HepG2 (cell line): Measurements from ENCODE around the gene HSPB6. TPM values are rescaled to one million over a fixed set of nuclear protein-coding genes. Genes with fewer than 3 reads are reported as not detected.
A peak's percentile ranks its signal among the peaks of the same experiment; 100 is the strongest.

Source experiments
- ATF4 ChIP-seq, 2 experiments: fragments of 450-650 bp in 1 of 2; sonication (generic) in 1 of 2; formaldehyde crosslinking; IDR thresholded peaks; 2 replicates each; pipeline versions ENCODE4 v1.5.0 to v1.8.0; 2020 to 2022; ENCODE audit warnings: mild to moderate bottlenecking in 1 of 2, missing genetic modification reagents in 1 of 2
- CREB1 ChIP-seq, 2 experiments: fragments of 450-650 bp in 1 of 2; IDR thresholded peaks; 2 replicates each; pipeline ENCODE4 v1.6.1; 2016 to 2017; ENCODE audit warnings: control low read depth in 1 of 2, mild to moderate bottlenecking in 1 of 2, missing compliant biosample characterization in 1 of 2, missing genetic modification characterization in 1 of 2
- CREBL2 ChIP-seq: sonication (generic); formaldehyde crosslinking; IDR thresholded peaks from 2 replicates; pipeline ENCODE4 v1.8.1; 2023; ENCODE audit warnings: missing genetic modification reagents, mild to moderate bottlenecking, borderline replicate concordance
- DPF2 ChIP-seq: sonication (generic); formaldehyde crosslinking; IDR thresholded peaks from 2 replicates; pipeline ENCODE4 v1.4.0; 2020; ENCODE audit warnings: mild to moderate bottlenecking, low read depth, missing genetic modification reagents, borderline replicate concordance
- FOXK2 ChIP-seq: fragments of 450-650 bp; IDR thresholded peaks from 2 replicates; pipeline ENCODE4 v1.6.1; 2016
- MED13 ChIP-seq: sonication (generic); formaldehyde crosslinking; IDR thresholded peaks from 2 replicates; pipeline ENCODE4 v1.5.0; 2020; ENCODE audit warnings: missing genetic modification reagents
- SRSF1 ChIP-seq: fragments of 200-400 bp; formaldehyde crosslinking; optimal IDR thresholded peaks from 2 replicates; pipeline ENCODE3; 2017; ENCODE audit warnings: mild to moderate bottlenecking, low read depth, low read length, moderate library complexity
- TOPORS ChIP-seq: sonication (generic); formaldehyde crosslinking; IDR thresholded peaks from 2 replicates; pipeline ENCODE4 v1.8.0; 2023; ENCODE audit warnings: mild to moderate bottlenecking, missing genetic modification reagents
- ZBTB2 ChIP-seq: sonication (generic); formaldehyde crosslinking; IDR thresholded peaks from 2 replicates; pipeline ENCODE4 v1.8.0; 2022; ENCODE audit warnings: low read depth, missing genetic modification reagents
- ZIK1 ChIP-seq: sonication (generic); formaldehyde crosslinking; IDR thresholded peaks from 2 replicates; pipeline ENCODE4 v1.5.0; 2020; ENCODE audit warnings: mild to moderate bottlenecking, low read depth, missing genetic modification reagents, borderline replicate concordance
- ZNF672 ChIP-seq: sonication (generic); formaldehyde crosslinking; IDR thresholded peaks from 2 replicates; pipeline ENCODE4 v1.8.1; 2022; ENCODE audit warnings: missing genetic modification reagents
- ZNF766 ChIP-seq: sonication (generic); formaldehyde crosslinking; IDR thresholded peaks from 2 replicates; pipeline ENCODE4 v1.5.0; 2020; ENCODE audit warnings: missing genetic modification reagents, borderline replicate concordance
- ZNF776 ChIP-seq: sonication (generic); formaldehyde crosslinking; IDR thresholded peaks from 2 replicates; pipeline ENCODE4 v1.4.0; 2020; ENCODE audit warnings: mild to moderate bottlenecking, missing genetic modification reagents
- polyA plus RNA-seq, 8 experiments: library from polyadenylated mRNA; depleted of rRNA in 3 of 8; stranded (reverse) in 7 of 8; unstranded in 1 of 8; fragments of >200 nt; fragmentation: Illumina TruSeq in 4 of 8; extraction: Trizol in 4 of 8; gene quantifications; 2 replicates each; pipeline versions ENCODE4 v1.2.1 to v1.2.3, GENCODE V29; 2011 to 2016; ENCODE audit warnings: low read depth in 4 of 8, missing spikeins in 1 of 8, mixed read lengths in 1 of 8; ENCODE audit not compliant: insufficient read depth in 1 of 8
- total RNA-seq, 5 experiments: library from RNA; depleted of rRNA; stranded (reverse); fragments of >200 nt; fragmentation: Illumina TruSeq; extraction: Trizol; gene quantifications; 2 replicates each; pipeline ENCODE4 v1.2.3, GENCODE V29; 2016; ENCODE audit warnings: low read depth in 1 of 5
- TF ChIP-seq, protein P1 (sequence below): sonication (generic); formaldehyde crosslinking; IDR thresholded peaks from 2 replicates; pipeline ENCODE4 v1.8.1; 2023; ENCODE audit warnings: missing genetic modification reagents, inconsistent platforms, borderline replicate concordance
- TF ChIP-seq, protein P2 (sequence below): sonication (generic); formaldehyde crosslinking; IDR thresholded peaks from 2 replicates; pipeline ENCODE4 v1.9.0; 2021; ENCODE audit warnings: missing genetic modification reagents, borderline replicate concordance
- TF ChIP-seq, protein P3 (sequence below): sonication (generic); formaldehyde crosslinking; IDR thresholded peaks from 2 replicates; pipeline ENCODE4 v1.4.0; 2020; ENCODE audit warnings: missing genetic modification reagents
- TF ChIP-seq, protein P4 (sequence below): sonication (generic); formaldehyde crosslinking; IDR thresholded peaks from 2 replicates; pipeline ENCODE4 v1.8.1; 2023; ENCODE audit warnings: mild to moderate bottlenecking, inconsistent platforms, moderate library complexity, missing genetic modification reagents, borderline replicate concordance

HSPB6 gene
- total and polyA plus RNA-seq, 2 of the 13 experiments (the other 11 are each of a cell fraction or from before 2014, with no cell fraction given): 0.18 TPM; not detected in 1

- TF ChIP-seq, protein P1, sequence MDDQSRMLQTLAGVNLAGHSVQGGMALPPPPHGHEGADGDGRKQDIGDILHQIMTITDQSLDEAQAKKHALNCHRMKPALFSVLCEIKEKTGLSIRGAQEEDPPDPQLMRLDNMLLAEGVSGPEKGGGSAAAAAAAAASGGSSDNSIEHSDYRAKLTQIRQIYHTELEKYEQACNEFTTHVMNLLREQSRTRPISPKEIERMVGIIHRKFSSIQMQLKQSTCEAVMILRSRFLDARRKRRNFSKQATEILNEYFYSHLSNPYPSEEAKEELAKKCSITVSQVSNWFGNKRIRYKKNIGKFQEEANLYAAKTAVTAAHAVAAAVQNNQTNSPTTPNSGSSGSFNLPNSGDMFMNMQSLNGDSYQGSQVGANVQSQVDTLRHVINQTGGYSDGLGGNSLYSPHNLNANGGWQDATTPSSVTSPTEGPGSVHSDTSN: no peak
- TF ChIP-seq CREBL2 (CRISPR knock-in tag) (no peak), ZBTB2 (CRISPR knock-in tag) (no peak), DPF2 (CRISPR knock-in tag) (no peak), FOXK2 (no peak), TOPORS (no peak), CREB1 (IDR thresholded peaks at IDR 0.05) (peak; percentile 66), CREB1 (CRISPR knock-in tag; IDR thresholded peaks at IDR 0.05) (no peak), ZIK1 (CRISPR knock-in tag) (no peak), ATF4 (CRISPR knock-in tag; IDR thresholded peaks at IDR 0.05) (no peak), ZNF776 (no peak; the same call in 1 of the 2 replicates), SRSF1 (no peak), ZNF672 (no peak), ZNF766 (no peak), MED13 (CRISPR knock-in tag) (no peak)
- TF ChIP-seq, protein P2, sequence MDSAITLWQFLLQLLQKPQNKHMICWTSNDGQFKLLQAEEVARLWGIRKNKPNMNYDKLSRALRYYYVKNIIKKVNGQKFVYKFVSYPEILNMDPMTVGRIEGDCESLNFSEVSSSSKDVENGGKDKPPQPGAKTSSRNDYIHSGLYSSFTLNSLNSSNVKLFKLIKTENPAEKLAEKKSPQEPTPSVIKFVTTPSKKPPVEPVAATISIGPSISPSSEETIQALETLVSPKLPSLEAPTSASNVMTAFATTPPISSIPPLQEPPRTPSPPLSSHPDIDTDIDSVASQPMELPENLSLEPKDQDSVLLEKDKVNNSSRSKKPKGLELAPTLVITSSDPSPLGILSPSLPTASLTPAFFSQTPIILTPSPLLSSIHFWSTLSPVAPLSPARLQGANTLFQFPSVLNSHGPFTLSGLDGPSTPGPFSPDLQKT (CRISPR knock-in tag): no peak
- TF ChIP-seq, protein P3, sequence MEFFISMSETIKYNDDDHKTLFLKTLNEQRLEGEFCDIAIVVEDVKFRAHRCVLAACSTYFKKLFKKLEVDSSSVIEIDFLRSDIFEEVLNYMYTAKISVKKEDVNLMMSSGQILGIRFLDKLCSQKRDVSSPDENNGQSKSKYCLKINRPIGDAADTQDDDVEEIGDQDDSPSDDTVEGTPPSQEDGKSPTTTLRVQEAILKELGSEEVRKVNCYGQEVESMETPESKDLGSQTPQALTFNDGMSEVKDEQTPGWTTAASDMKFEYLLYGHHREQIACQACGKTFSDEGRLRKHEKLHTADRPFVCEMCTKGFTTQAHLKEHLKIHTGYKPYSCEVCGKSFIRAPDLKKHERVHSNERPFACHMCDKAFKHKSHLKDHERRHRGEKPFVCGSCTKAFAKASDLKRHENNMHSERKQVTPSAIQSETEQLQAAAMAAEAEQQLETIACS (CRISPR knock-in tag): no peak
- TF ChIP-seq, protein P4, sequence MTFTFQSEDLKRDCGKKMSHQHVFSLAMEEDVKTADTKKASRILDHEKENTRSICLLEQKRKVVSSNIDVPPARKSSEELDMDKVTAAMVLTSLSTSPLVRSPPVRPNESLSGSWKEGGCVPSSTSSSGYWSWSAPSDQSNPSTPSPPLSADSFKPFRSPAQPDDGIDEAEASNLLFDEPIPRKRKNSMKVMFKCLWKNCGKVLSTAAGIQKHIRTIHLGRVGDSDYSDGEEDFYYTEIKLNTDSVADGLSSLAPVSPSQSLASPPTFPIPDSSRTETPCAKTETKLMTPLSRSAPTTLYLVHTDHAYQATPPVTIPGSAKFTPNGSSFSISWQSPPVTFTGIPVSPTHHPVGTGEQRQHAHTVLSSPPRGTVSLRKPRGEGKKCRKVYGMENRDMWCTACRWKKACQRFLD (CRISPR knock-in tag): no peak
Observed at GRCh38 chr19:35719402-35720162, 37.2 kb downstream of the HSPB6 start (continued).
